NCI-H446 (cell line): ENCODE results near the gene TNNI3K.

ENCODE experiments used
- DNase-seq, 2 experiments: peaks; one replicate each; lab custom pipeline; 2025; lab: John Stamatoyannopoulos, UW

TNNI3K gene

GRCh38 chr1:74392186-74392585 lies 157.0 kb downstream of the TNNI3K start:
- DNase-seq: no peak

- no peak for DNase-seq
These were observed 157.7 kb downstream of the TNNI3K start for GRCh38 chr1:74392840-74393239.

- no peak for DNase-seq
These were observed 160.4 kb downstream of the TNNI3K start for GRCh38 chr1:74395571-74395970.

GRCh38 chr1:74396462-74396861 lies 161.3 kb downstream of the TNNI3K start:
- no peak for DNase-seq

DNA sequence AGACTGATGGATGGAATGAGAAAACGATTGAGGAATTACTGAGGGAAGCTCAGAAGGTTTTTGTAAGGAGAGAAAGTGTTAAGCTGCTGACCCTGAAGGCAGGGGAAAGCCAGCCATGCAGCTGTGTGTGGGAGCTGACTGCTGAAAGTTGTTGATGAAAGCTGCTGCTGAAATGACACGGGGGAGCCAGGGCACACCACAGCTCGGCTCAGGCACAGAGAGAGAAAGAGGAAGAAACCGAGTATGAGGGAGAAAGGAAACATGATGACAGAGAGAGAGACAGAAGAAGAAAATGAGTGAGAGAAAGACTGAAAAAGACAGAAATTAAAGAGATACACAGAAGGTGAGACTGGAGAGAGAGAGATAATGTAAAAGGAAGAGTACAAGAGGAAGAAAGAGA lies 161.7 kb downstream of the TNNI3K start:
- no peak for DNase-seq

DNA sequence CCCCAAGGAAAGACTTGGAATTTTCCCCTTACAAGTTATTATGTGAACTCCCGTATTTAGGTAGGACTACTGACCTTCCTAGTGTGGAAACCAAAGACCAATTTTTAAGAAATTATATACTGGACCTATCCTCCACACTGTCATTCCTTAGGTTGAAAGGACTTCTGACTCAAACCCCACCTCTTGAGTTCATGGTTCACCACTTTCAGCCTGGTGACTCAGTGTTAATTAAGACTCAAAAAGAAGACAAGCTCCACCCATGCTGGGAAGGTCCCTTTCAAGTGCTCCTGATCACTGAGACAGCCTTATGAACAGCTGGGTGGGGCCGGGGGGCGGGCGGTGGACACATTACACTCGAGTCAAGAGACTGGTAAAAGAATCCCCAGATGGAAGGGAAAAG lies 164.1 kb downstream of the TNNI3K start:
- no peak for DNase-seq

- DNase-seq: no peak
These were observed 167.7 kb downstream of the TNNI3K start for GRCh38 chr1:74402873-74403272.

DNA sequence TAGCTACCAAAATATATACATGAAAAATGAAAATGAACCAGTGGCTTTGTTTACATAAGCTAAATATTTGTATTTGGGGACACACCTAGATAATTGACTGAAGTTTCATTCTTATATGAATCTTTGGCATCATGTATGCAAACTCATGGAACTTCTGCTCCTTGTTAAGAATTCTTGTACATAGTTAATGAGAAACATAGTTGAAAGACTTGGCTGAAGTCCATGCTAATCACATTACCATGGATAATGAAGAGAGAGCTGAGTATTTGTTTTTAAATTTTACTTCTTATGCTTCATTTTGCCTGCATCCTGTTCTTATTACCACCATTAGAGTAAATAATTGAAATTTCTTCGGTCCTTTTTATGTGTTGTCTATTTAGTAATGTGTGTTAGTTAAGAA lies 168.4 kb downstream of the TNNI3K start:
- no peak for DNase-seq

DNA sequence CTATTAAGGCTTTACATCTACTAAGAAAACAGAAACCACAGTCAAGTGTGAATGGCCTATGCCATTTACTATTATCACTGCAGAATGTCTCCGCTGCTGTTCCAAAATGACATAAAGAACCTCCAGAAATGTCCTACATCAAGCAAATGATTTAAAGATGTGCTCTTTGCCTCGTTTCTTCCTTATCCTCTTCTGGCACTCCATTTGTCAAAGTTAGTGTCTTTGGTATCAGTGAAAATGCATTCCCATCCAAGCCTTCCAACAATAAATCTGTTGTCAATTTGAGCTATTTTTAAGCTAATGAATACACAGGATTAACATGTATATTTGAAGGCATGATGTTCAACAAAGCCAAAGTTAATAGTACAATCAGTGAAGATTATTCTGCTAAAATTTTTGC lies 171.6 kb downstream of the TNNI3K start:
- no peak for DNase-seq

DNA sequence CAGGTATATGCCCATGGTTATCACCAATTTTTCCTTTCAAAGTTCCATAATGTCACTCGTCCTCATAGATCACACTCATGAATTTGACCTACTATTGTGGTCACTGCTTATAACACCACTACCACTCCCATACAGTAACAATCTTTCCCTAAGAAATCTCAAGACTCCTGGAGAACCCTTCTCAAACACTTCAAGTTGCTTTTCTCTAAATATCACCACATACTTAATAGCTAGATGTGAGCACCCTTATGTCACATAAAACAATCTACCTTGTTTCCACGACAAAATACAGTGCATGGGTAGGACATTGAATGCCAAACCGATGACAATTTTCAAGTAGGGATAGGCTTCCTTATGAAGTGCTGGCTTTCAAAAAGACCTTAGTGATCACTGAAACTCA lies 172.7 kb downstream of the TNNI3K start:
- no peak for DNase-seq

GRCh38 chr1:74412244-74412643 lies 177.1 kb downstream of the TNNI3K start:
- DNase-seq: no peak

DNA sequence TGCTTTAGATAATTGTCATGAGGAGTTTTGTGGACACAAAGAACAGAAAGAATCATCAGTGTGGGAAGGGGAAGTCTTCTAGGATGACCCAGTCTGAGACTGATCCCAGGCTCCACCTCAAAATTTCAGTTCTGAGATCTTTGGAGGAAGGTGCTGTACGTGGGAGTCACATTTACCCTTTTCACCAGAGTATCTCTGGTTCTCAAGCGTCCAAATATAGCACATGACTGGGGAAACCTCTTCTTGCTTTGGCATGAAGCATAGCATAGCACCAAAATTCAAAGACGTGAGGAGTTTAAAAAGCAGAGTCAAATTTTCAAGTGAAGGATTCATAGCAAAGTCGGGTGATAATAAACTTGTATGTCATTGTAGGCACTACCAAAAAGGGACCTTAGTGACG lies 180.7 kb downstream of the TNNI3K start:
- no peak for DNase-seq

DNA sequence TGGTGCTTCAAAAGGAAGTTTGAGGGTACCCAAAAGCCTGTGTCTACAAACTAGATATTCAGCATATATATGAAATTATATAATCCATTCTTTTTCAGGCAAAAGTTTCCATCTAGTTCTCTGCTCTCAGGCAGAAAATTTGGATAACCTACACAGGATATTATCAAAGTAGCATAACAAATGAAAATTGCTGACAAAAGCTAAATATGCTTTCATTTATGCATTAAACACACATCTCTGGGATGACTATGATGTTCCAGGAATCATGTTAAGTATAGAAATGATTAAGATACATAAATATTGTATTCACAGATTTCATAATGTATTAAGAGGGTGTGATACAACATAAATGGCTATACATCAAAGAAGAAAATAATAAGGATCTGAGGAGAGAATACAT lies 184.4 kb downstream of the TNNI3K start:
- no peak for DNase-seq

DNA sequence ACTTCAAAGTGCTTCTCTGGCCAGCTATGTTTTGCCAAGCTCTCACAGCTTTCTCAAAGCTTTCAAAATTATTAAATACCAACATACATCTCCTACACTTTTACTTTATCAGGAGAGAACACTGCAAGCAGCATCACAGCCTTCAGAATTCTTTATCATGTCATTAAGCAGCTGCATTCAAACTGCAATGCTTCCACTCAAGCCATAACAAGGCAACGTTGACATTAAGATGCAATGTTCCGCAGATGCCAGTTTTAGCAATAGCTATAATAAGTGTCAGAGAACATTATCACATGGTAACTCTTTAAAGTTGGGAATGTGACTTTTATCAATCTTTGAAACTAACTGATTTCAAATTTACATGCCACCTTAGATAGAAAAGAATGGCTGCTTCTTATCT lies 185.3 kb downstream of the TNNI3K start:
- no peak for DNase-seq

- DNase-seq: no peak
These were observed 187.5 kb downstream of the TNNI3K start for GRCh38 chr1:74422421-74423292.

DNA sequence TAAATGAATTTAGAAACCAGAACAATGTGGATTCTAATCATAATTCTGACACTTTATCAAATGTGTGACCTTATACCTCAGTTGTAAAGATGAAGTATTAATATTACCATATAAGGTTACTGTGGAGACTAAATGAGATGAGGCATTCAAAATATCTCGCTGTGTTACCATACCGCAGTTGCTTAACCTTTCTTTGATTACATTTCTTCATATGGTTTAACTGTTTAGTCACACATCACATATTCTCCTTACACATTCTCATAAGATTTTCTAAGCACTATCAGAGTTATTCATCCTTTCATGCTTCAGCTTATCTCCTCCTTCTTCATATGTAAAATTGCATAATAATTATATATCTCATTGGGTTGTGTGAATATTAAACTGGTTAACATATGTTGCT lies 188.3 kb downstream of the TNNI3K start:
- no peak for DNase-seq

- DNase-seq: no peak
These were observed 190.5 kb downstream of the TNNI3K start for GRCh38 chr1:74425676-74426075.

GRCh38 chr1:74426208-74426937 lies 191.2 kb downstream of the TNNI3K start:
- DNase-seq: peak in 1 of 2 experiments; percentile 33

DNA sequence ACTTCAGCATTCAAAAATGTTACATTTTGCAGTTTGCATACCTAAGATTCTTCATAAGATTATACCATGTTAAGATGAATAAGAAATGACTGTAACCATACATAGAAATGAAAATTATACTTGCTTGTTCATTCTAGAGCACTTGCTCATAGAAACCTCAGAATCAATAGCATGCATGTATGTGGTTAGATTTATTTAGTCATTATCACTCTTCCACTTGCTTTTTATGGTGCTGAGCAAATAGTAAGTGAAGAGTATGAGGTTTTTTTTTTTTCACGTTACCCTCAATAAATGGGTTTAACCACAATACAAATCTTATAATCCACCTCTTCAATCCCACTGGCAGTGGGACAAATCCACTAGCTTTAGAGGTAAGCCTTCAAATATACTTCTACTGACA lies 192.5 kb downstream of the TNNI3K start:
- no peak for DNase-seq

- peak; percentile 44 to 64 for DNase-seq
These were observed 194.4 kb downstream of the TNNI3K start for GRCh38 chr1:74429580-74429979.

GRCh38 chr1:74430342-74430934 lies 195.3 kb downstream of the TNNI3K start:
- DNase-seq: no peak

GRCh38 chr1:74431531-74431930 lies 196.3 kb downstream of the TNNI3K start:
- DNase-seq: no peak

DNA sequence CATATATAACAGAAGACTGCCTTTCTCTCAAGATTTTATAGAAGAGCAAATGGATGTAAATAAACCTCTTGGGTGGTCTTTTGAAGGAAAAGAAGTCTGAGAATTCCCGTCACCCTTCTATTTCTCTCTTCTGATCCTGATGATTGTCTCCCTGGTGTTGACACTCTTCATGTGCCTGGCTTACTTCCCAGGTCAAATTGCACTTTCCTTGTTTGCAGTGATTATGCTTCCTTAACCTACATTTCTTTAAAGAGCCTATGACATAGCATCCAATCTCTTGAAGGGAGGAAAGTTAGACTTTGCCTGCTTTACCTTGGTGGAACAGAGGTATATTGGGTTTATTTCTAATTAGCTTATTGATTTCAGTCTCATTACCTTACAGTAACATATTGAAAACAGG lies 197.1 kb downstream of the TNNI3K start:
- DNase-seq: no peak
